HepG2 (cell line): ENCODE measurements around the gene FAM174C. TPM values are rescaled to one million over a fixed set of nuclear protein-coding genes. Genes with fewer than 3 reads are reported as not detected.

ENCODE experiments used
- BORCS8-MEF2B ChIP-seq: sonication (generic); formaldehyde crosslinking; IDR thresholded peaks from 2 replicates; pipeline ENCODE4 v1.8.0; 2022; ENCODE audit warnings: mild to moderate bottlenecking, missing genetic modification reagents
- CBX2 ChIP-seq, 2 experiments: fragments of 200-600 bp in 1 of 2; sonication (generic); formaldehyde crosslinking in 1 of 2; IDR thresholded peaks; 2 replicates each; pipeline versions ENCODE4 v1.7.0 to v1.8.1; 2018 to 2022; ENCODE audit warnings: low read depth in 2 of 2, low read length in 1 of 2, mild to moderate bottlenecking in 1 of 2, missing genetic modification reagents in 1 of 2
- JDP2 ChIP-seq: sonication (generic); formaldehyde crosslinking; IDR thresholded peaks from 2 replicates; pipeline ENCODE4 v1.8.1; 2022; ENCODE audit warnings: missing genetic modification reagents, borderline replicate concordance
- MIER2 ChIP-seq: IDR thresholded peaks from 2 replicates; pipeline ENCODE4 v1.6.1; 2016; ENCODE audit warnings: missing biosample characterization, missing genetic modification reagents
- MTF1 ChIP-seq: sonication (generic); formaldehyde crosslinking; IDR thresholded peaks from 2 replicates; pipeline ENCODE4 v1.5.0; 2020; ENCODE audit warnings: missing genetic modification reagents
- SALL2 ChIP-seq: sonication (generic); formaldehyde crosslinking; IDR thresholded peaks from 2 replicates; pipeline ENCODE4 v1.8.1; 2023; ENCODE audit warnings: mild to moderate bottlenecking, missing genetic modification reagents, inconsistent platforms
- SP2 ChIP-seq: sonication (generic); formaldehyde crosslinking; IDR thresholded peaks from 2 replicates; pipeline ENCODE4 v1.5.1; 2020; ENCODE audit warnings: mild to moderate bottlenecking, missing genetic modification reagents
- TBP ChIP-seq: sonication (generic); formaldehyde crosslinking; IDR thresholded peaks from 2 replicates; pipeline ENCODE4 v1.5.0; 2020; ENCODE audit warnings: missing genetic modification reagents
- TCF12 ChIP-seq, 2 experiments: fragments of 450-650 bp in 1 of 2; sonication (generic) in 1 of 2; formaldehyde crosslinking in 1 of 2; IDR thresholded peaks; 2 replicates each; pipeline versions ENCODE4 v1.6.1 to v1.8.0; 2017 to 2022; ENCODE audit warnings: antibody characterized with exemption in 1 of 2, mild to moderate bottlenecking in 1 of 2, missing genetic modification reagents in 1 of 2, moderate library complexity in 1 of 2
- TEAD3 ChIP-seq: optimal IDR thresholded peaks from 2 replicates; pipeline ENCODE3; 2016; ENCODE audit warnings: borderline replicate concordance
- TP53 ChIP-seq: sonication (generic); formaldehyde crosslinking; conservative IDR thresholded peaks from 2 replicates; pipeline ENCODE4 v1.4.0; 2020; ENCODE audit warnings: missing genetic modification reagents
- ZFX ChIP-seq: sonication (generic); formaldehyde crosslinking; IDR thresholded peaks from 2 replicates; pipeline ENCODE4 v1.4.0; 2020; ENCODE audit warnings: mild to moderate bottlenecking, low read depth, missing genetic modification reagents, moderate library complexity
- ZFY ChIP-seq: sonication (generic); formaldehyde crosslinking; IDR thresholded peaks from 2 replicates; pipeline ENCODE4 v1.4.0; 2020; ENCODE audit warnings: missing genetic modification reagents
- ZNF333 ChIP-seq: sonication (generic); formaldehyde crosslinking; IDR thresholded peaks from 2 replicates; pipeline ENCODE4 v1.4.0; 2020; ENCODE audit warnings: mild to moderate bottlenecking, missing genetic modification reagents, borderline replicate concordance
- ZNF451 ChIP-seq: sonication (generic); formaldehyde crosslinking; IDR thresholded peaks from 2 replicates; pipeline ENCODE4 v1.5.0; 2020; ENCODE audit warnings: mild to moderate bottlenecking, missing genetic modification reagents
- polyA plus RNA-seq, 8 experiments: library from polyadenylated mRNA; depleted of rRNA in 3 of 8; stranded (reverse) in 7 of 8; unstranded in 1 of 8; fragments of >200 nt; fragmentation: Illumina TruSeq in 4 of 8; extraction: Trizol in 4 of 8; gene quantifications; 2 replicates each; pipeline versions ENCODE4 v1.2.1 to v1.2.3, GENCODE V29; 2011 to 2016; ENCODE audit warnings: low read depth in 4 of 8, missing spikeins in 1 of 8, mixed read lengths in 1 of 8; ENCODE audit not compliant: insufficient read depth in 1 of 8
- total RNA-seq, 5 experiments: library from RNA; depleted of rRNA; stranded (reverse); fragments of >200 nt; fragmentation: Illumina TruSeq; extraction: Trizol; gene quantifications; 2 replicates each; pipeline ENCODE4 v1.2.3, GENCODE V29; 2016; ENCODE audit warnings: low read depth in 1 of 5
- TF ChIP-seq, protein P1 (sequence below): sonication (generic); formaldehyde crosslinking; IDR thresholded peaks from 2 replicates; pipeline ENCODE4 v1.9.0; 2022; ENCODE audit warnings: missing genetic modification reagents, mild to moderate bottlenecking, borderline replicate concordance
- TF ChIP-seq, protein P2 (sequence below): sonication (generic); formaldehyde crosslinking; IDR thresholded peaks from 2 replicates; pipeline ENCODE4 v1.5.0; 2020; ENCODE audit warnings: mild to moderate bottlenecking, missing genetic modification reagents, moderate library complexity
- TF ChIP-seq, protein P3 (sequence below): sonication (generic); formaldehyde crosslinking; IDR thresholded peaks from 2 replicates; pipeline ENCODE4 v1.5.0; 2020; ENCODE audit warnings: mild to moderate bottlenecking, missing genetic modification reagents
- TF ChIP-seq, protein P4 (sequence below): sonication (generic); formaldehyde crosslinking; conservative IDR thresholded peaks from 2 replicates; pipeline ENCODE4 v1.4.0; 2020; ENCODE audit warnings: missing genetic modification reagents
- TF ChIP-seq, protein P5 (sequence below): sonication (generic); formaldehyde crosslinking; IDR thresholded peaks from 2 replicates; pipeline ENCODE4 v1.4.0; 2020; ENCODE audit warnings: low read depth, mild to moderate bottlenecking, missing genetic modification reagents

The FAM174C gene
- total and polyA plus RNA-seq, 2 of the 13 experiments (the other 11 are each of a cell fraction or from before 2014, with no cell fraction given), result 19.5 to 31.3 TPM

DNA sequence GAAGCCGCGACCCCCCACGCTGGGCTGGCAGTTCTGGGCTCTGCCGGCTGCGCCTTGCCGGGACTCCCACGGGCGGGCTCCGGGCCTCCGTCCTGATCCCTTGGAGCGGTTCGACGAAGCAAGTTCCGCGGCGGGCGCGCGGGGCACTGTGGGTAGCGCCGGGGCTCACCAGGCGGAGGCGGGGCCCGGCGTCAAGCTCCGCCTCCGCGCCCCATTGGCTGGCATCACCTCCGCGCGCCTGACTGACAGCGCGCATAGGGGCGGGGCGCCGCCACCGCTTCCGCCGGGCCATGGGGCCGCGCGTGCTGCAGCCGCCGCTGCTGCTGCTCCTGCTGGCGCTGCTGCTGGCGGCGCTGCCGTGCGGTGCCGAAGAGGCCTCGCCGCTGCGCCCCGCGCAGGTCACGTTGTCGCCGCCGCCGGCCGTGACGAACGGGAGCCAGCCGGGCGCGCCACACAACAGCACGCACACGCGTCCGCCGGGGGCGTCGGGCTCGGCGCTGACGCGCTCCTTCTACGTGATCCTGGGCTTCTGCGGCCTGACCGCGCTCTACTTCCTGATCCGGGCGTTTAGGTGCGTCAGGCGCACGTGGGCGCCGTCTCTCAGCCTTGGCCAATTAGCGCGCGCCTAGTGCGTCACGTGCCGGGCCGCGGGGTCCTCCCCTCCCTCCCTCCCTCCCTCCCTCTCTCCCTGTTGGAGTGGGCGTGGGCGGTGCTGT, at the start of gene FAM174C (continued):
- TF ChIP-seq, protein P1, sequence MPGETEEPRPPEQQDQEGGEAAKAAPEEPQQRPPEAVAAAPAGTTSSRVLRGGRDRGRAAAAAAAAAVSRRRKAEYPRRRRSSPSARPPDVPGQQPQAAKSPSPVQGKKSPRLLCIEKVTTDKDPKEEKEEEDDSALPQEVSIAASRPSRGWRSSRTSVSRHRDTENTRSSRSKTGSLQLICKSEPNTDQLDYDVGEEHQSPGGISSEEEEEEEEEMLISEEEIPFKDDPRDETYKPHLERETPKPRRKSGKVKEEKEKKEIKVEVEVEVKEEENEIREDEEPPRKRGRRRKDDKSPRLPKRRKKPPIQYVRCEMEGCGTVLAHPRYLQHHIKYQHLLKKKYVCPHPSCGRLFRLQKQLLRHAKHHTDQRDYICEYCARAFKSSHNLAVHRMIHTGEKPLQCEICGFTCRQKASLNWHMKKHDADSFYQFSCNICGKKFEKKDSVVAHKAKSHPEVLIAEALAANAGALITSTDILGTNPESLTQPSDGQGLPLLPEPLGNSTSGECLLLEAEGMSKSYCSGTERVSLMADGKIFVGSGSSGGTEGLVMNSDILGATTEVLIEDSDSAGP (CRISPR knock-in tag), result peak; percentile 61
- TF ChIP-seq, protein P2, sequence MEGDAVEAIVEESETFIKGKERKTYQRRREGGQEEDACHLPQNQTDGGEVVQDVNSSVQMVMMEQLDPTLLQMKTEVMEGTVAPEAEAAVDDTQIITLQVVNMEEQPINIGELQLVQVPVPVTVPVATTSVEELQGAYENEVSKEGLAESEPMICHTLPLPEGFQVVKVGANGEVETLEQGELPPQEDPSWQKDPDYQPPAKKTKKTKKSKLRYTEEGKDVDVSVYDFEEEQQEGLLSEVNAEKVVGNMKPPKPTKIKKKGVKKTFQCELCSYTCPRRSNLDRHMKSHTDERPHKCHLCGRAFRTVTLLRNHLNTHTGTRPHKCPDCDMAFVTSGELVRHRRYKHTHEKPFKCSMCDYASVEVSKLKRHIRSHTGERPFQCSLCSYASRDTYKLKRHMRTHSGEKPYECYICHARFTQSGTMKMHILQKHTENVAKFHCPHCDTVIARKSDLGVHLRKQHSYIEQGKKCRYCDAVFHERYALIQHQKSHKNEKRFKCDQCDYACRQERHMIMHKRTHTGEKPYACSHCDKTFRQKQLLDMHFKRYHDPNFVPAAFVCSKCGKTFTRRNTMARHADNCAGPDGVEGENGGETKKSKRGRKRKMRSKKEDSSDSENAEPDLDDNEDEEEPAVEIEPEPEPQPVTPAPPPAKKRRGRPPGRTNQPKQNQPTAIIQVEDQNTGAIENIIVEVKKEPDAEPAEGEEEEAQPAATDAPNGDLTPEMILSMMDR (CRISPR knock-in tag), result no peak; the same call in 1 of the 2 replicates
- TF ChIP-seq TEAD3, result no peak
- 0 out of 2 replicates have a peak, but pooled peaks have one; percentile 30 for TF ChIP-seq ZNF333
- TF ChIP-seq, protein P3, sequence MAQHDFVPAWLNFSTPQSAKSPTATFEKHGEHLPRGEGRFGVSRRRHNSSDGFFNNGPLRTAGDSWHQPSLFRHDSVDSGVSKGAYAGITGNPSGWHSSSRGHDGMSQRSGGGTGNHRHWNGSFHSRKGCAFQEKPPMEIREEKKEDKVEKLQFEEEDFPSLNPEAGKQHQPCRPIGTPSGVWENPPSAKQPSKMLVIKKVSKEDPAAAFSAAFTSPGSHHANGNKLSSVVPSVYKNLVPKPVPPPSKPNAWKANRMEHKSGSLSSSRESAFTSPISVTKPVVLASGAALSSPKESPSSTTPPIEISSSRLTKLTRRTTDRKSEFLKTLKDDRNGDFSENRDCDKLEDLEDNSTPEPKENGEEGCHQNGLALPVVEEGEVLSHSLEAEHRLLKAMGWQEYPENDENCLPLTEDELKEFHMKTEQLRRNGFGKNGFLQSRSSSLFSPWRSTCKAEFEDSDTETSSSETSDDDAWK (CRISPR knock-in tag), result no peak
- TF ChIP-seq, protein P4, sequence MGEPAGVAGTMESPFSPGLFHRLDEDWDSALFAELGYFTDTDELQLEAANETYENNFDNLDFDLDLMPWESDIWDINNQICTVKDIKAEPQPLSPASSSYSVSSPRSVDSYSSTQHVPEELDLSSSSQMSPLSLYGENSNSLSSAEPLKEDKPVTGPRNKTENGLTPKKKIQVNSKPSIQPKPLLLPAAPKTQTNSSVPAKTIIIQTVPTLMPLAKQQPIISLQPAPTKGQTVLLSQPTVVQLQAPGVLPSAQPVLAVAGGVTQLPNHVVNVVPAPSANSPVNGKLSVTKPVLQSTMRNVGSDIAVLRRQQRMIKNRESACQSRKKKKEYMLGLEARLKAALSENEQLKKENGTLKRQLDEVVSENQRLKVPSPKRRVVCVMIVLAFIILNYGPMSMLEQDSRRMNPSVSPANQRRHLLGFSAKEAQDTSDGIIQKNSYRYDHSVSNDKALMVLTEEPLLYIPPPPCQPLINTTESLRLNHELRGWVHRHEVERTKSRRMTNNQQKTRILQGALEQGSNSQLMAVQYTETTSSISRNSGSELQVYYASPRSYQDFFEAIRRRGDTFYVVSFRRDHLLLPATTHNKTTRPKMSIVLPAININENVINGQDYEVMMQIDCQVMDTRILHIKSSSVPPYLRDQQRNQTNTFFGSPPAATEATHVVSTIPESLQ (CRISPR knock-in tag), result no peak
- TF ChIP-seq SP2 (CRISPR knock-in tag), result peak; percentile 80
- no peak for TF ChIP-seq MIER2 (CRISPR knock-in tag)
- TF ChIP-seq ZFX, result peak; percentile 89
- peak; percentile 42; the same call in 1 of the 2 replicates for TF ChIP-seq SALL2 (CRISPR knock-in tag)
- TF ChIP-seq TP53 (CRISPR knock-in tag), result no peak
- TF ChIP-seq ZNF451 (CRISPR knock-in tag), result no peak
- TF ChIP-seq TBP (CRISPR knock-in tag), result no peak
- TF ChIP-seq, protein P5, sequence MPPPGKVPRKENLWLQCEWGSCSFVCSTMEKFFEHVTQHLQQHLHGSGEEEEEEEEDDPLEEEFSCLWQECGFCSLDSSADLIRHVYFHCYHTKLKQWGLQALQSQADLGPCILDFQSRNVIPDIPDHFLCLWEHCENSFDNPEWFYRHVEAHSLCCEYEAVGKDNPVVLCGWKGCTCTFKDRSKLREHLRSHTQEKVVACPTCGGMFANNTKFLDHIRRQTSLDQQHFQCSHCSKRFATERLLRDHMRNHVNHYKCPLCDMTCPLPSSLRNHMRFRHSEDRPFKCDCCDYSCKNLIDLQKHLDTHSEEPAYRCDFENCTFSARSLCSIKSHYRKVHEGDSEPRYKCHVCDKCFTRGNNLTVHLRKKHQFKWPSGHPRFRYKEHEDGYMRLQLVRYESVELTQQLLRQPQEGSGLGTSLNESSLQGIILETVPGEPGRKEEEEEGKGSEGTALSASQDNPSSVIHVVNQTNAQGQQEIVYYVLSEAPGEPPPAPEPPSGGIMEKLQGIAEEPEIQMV (CRISPR knock-in tag), result peak; percentile 51; the same call in 1 of the 2 replicates
- TF ChIP-seq BORCS8-MEF2B (CRISPR knock-in tag), result peak; percentile 78
- no peak for TF ChIP-seq TCF12 (IDR thresholded peaks at IDR 0.05)
- peak; percentile 90 for TF ChIP-seq TCF12 (CRISPR knock-in tag; IDR thresholded peaks at IDR 0.05)
- TF ChIP-seq MTF1 (CRISPR knock-in tag), result no peak
- peak; percentile 89; the same call in 1 of the 2 replicates for TF ChIP-seq ZFY (CRISPR knock-in tag)
- peak; percentile 46; the same call in 1 of the 2 replicates for TF ChIP-seq JDP2 (CRISPR knock-in tag)
- TF ChIP-seq CBX2 (IDR thresholded peaks at IDR 0.05; ENCODE audit: low read depth, low read length), result no peak
- no peak for TF ChIP-seq CBX2 (CRISPR knock-in tag; IDR thresholded peaks at IDR 0.05; ENCODE audit: low read depth)
